H9 (cell line): ENCODE measurements around the gene ZNF680. TPM values are rescaled to one million over a fixed set of nuclear protein-coding genes. Genes with fewer than 3 reads are reported as not detected.

Experiments
- DNase-seq: peaks from one replicate; pipeline ENCODE4 v3.0.0-alpha.2; 2017
- H2AFZ ChIP-seq: one replicate; pipeline ENCODE4 v1.6.1; 2013; ENCODE audit warnings: mild to moderate bottlenecking, low read length, control low read depth, moderate library complexity
- H2AK5ac ChIP-seq: 2 replicates; pipeline ENCODE4 v1.6.1; 2013; ENCODE audit warnings: low read length, control low read depth, mixed read lengths; ENCODE audit not compliant: insufficient read length
- H2BK120ac ChIP-seq: one replicate; pipeline ENCODE4 v1.6.1; 2013; ENCODE audit warnings: low read depth, mild to moderate bottlenecking, low read length, control low read depth, inconsistent platforms; ENCODE audit not compliant: poor library complexity, severe bottlenecking
- H2BK12ac ChIP-seq: 2 replicates; pipeline ENCODE4 v1.6.1; 2013; ENCODE audit warnings: low read length, control low read depth, mixed read lengths, low read depth; ENCODE audit not compliant: insufficient read length
- H2BK15ac ChIP-seq: 2 replicates; pipeline ENCODE4 v1.6.1; 2013; ENCODE audit warnings: low read depth, low read length, control low read depth
- H2BK20ac ChIP-seq: one replicate; pipeline ENCODE4 v1.6.1; 2013; ENCODE audit warnings: low read depth, mild to moderate bottlenecking, low read length, control low read depth, inconsistent platforms; ENCODE audit not compliant: poor library complexity, severe bottlenecking
- H2BK5ac ChIP-seq: 2 replicates; pipeline ENCODE4 v1.6.1; 2013; ENCODE audit warnings: low read length, control low read depth, mixed read lengths; ENCODE audit not compliant: insufficient read length
- H3K14ac ChIP-seq: 2 replicates; pipeline ENCODE4 v1.6.1; 2013; ENCODE audit warnings: low read length, control low read depth; ENCODE audit not compliant: insufficient read depth
- H3K18ac ChIP-seq: 2 replicates; pipeline ENCODE4 v1.6.1; 2013; ENCODE audit warnings: low read depth, mild to moderate bottlenecking, mixed read lengths, low read length, control low read depth; ENCODE audit not compliant: insufficient read length
- H3K23ac ChIP-seq: 2 replicates; pipeline ENCODE4 v1.6.1; 2013; ENCODE audit warnings: low read length, control low read depth, mixed read lengths, low read depth; ENCODE audit not compliant: insufficient read length
- H3K23me2 ChIP-seq: 2 replicates; pipeline ENCODE4 v1.6.1; 2013; ENCODE audit warnings: low read depth, mild to moderate bottlenecking, mixed read lengths, low read length, control low read depth; ENCODE audit not compliant: insufficient read length, poor library complexity, severe bottlenecking
- H3K27ac ChIP-seq: 2 replicates; pipeline ENCODE4 v1.5.1; 2013; ENCODE audit warnings: low read length, control low read depth, mixed read lengths, low read depth; ENCODE audit not compliant: insufficient read length
- H3K27me3 ChIP-seq: 2 replicates; pipeline ENCODE4 v1.6.1; 2013; ENCODE audit warnings: low read length, control low read depth, inconsistent platforms; ENCODE audit not compliant: insufficient read depth
- H3K4ac ChIP-seq: 2 replicates; pipeline ENCODE4 v1.6.1; 2013; ENCODE audit warnings: low read depth, mild to moderate bottlenecking, control low read depth, inconsistent platforms, low read length, moderate library complexity
- H3K4me1 ChIP-seq: 2 replicates; pipeline ENCODE4 v1.6.1; 2013; ENCODE audit warnings: low read length, control low read depth, inconsistent platforms; ENCODE audit not compliant: insufficient read depth
- H3K4me2 ChIP-seq: 2 replicates; pipeline ENCODE4 v1.6.1; 2013; ENCODE audit warnings: low read length, control low read depth, mixed read lengths; ENCODE audit not compliant: insufficient read length, insufficient read depth
- H3K56ac ChIP-seq: 2 replicates; pipeline ENCODE4 v1.6.1; 2013; ENCODE audit warnings: low read depth, mild to moderate bottlenecking, mixed read lengths, low read length, control low read depth; ENCODE audit not compliant: insufficient read length
- H3K79me1 ChIP-seq: 2 replicates; pipeline ENCODE4 v1.6.1; 2013; ENCODE audit warnings: low read depth, mild to moderate bottlenecking, moderate library complexity, low read length, control low read depth, inconsistent platforms; ENCODE audit not compliant: insufficient read depth, poor library complexity, severe bottlenecking
- H3K79me2 ChIP-seq: 2 replicates; pipeline ENCODE4 v1.6.1; 2013; ENCODE audit warnings: low read length, control low read depth, inconsistent platforms; ENCODE audit not compliant: insufficient read depth
- H3K9ac ChIP-seq: 2 replicates; pipeline ENCODE4 v1.6.1; 2013; ENCODE audit warnings: low read length, control low read depth, mixed read lengths; ENCODE audit not compliant: insufficient read length; ENCODE audit errors: extremely low read depth
- H3K9me3 ChIP-seq: one replicate; pipeline ENCODE4 v1.6.1; 2013; ENCODE audit warnings: low read depth, low read length, inconsistent platforms; ENCODE audit not compliant: control insufficient read depth
- H3T11ph ChIP-seq: one replicate; pipeline ENCODE4 v1.6.1; 2013; ENCODE audit warnings: mild to moderate bottlenecking, low read length, control low read depth, inconsistent platforms
- H4K20me1 ChIP-seq: one replicate; pipeline ENCODE4 v1.6.1; 2013; ENCODE audit not compliant: control insufficient read depth, insufficient read length, insufficient read depth
- H4K5ac ChIP-seq: 2 replicates; pipeline ENCODE4 v1.6.1; 2013; ENCODE audit warnings: low read depth, mild to moderate bottlenecking, mixed read lengths, low read length, control low read depth; ENCODE audit not compliant: insufficient read length
- H4K8ac ChIP-seq: replicated peaks from 2 replicates; pipeline ENCODE4 v1.6.1; 2013; ENCODE audit warnings: low read length, control low read depth, mixed read lengths, low read depth; ENCODE audit not compliant: insufficient read length
- H4K91ac ChIP-seq: 2 replicates; pipeline ENCODE4 v1.6.1; 2013; ENCODE audit warnings: low read depth, mild to moderate bottlenecking, moderate library complexity, mixed read lengths, low read length, control low read depth; ENCODE audit not compliant: insufficient read length
- H3K27ac Mint-ChIP-seq, 3 experiments: 2 replicates in 2 of 3; 3 replicates in 1 of 3; pipeline ENCODE4 v1.8.0; 2020 to 2021; ENCODE audit warnings: mixed read lengths in 3 of 3, mild to moderate bottlenecking in 1 of 3, moderate library complexity in 1 of 3
- H3K27me3 Mint-ChIP-seq: 2 replicates; pipeline ENCODE4 v1.8.0; 2021; ENCODE audit warnings: low read depth, mild to moderate bottlenecking, moderate library complexity, mixed read lengths
- H3K36me3 Mint-ChIP-seq, 3 experiments: 2 replicates in 2 of 3; 3 replicates in 1 of 3; pipeline ENCODE4 v1.8.0; 2020 to 2021; ENCODE audit warnings: low read depth in 3 of 3, mixed read lengths in 3 of 3; ENCODE audit not compliant: insufficient read depth in 1 of 3
- H3K4me1 Mint-ChIP-seq, 2 experiments: 2 replicates each; pipeline ENCODE4 v1.8.0; 2020; ENCODE audit warnings: mixed read lengths in 2 of 2
- H3K4me3 Mint-ChIP-seq, 2 experiments: 2 replicates in 1 of 2; 3 replicates in 1 of 2; pipeline ENCODE4 v1.8.0; 2020 to 2021; ENCODE audit warnings: mild to moderate bottlenecking in 2 of 2, mixed read lengths in 2 of 2, moderate library complexity in 1 of 2
- H3K9me3 Mint-ChIP-seq, 2 experiments: 2 replicates in 1 of 2; 3 replicates in 1 of 2; pipeline ENCODE4 v1.8.0; 2020; ENCODE audit warnings: mild to moderate bottlenecking in 2 of 2, mixed read lengths in 2 of 2, moderate library complexity in 1 of 2
- CTCF ChIP-seq: fragments of 200-600 bp; sonication (generic); conservative IDR thresholded peaks from 3 replicates; pipeline ENCODE4 v1.8.0; 2021; ENCODE audit warnings: antibody characterized with exemption, mild to moderate bottlenecking
- WGBS: extraction: QIAGEN DNeasy Blood & Tissue Kit; methylation state at CpG from one replicate; pipeline ENCODE4 v1.1.7; 2013; ENCODE audit warnings: missing lambda C conversion rate, low lambda C conversion rate, mixed read lengths; ENCODE audit not compliant: insufficient read length; ENCODE audit errors: extremely low coverage; 5-methylcytosine and 5-hydroxymethylcytosine counted together
- total RNA-seq: library from RNA; stranded (reverse); gene quantifications from 2 replicates; pipeline ENCODE4 v1.2.1, GENCODE V29; 2021

ZNF680 gene
- total RNA-seq, 1 experiment from 2014 or later, result 21.3 TPM

DNA sequence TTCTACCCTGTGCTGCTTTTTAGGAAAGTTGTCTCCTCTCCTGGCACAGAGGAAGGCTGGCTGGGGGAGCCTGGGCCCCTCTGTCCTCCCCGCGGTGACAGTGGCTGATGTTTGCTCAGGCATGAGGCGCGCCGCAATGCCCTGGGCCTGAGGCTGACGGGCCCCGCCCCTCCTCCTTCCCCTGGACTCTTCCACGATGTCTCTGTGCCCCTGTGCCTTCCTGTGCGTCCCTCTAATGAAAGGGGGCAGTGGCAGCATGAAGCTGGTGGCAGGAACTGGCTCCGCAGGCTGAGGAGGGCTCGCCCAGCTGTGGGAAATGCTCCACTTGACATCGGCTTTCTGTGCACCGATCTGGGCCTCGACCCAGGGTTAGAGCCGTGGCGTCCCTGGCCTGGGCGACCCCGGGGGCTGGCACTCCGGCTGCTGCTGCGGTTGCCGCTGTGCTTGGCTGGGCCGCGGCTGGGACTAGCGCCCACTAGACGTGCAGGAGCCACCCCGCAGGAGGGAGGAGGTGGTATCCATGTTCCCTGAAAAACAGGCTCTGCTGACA, 67.9 kb downstream of the ZNF680 start:
- peaks cover 73 to 74% of the 10 kb centered on the region in 2 experiments for H3K9me3 Mint-ChIP-seq
- Histone ChIP-seq H3K4me2 (no peak overlapping the region), H4K20me1 (no peaks in the 10 kb centered on the region), H3K9ac (no peak overlapping the region), H4K8ac (no peak overlapping the region), H3K23me2 (no peaks in the 10 kb centered on the region), H4K5ac (no peak overlapping the region), H2BK5ac (no peak overlapping the region), H3K79me2 (no peaks in the 10 kb centered on the region), H2BK120ac (no peak overlapping the region), H4K91ac (no peak overlapping the region), H3K18ac (no peak overlapping the region), H3K27ac (no peak overlapping the region), H3K4me1 (no peaks in the 10 kb centered on the region), H2AK5ac (no peak overlapping the region), H2BK12ac (no peak overlapping the region), H2BK15ac (no peak overlapping the region), H3K56ac (no peak overlapping the region), H3T11ph (no peak overlapping the region), H3K14ac (no peak overlapping the region), H2BK20ac (no peak overlapping the region), H2AFZ (no peak overlapping the region), H3K4ac (no peak overlapping the region), H3K27me3 (no peaks in the 10 kb centered on the region), H3K79me1 (no peaks in the 10 kb centered on the region), H3K9me3 (peaks cover 56% of the 10 kb centered on the region), H3K23ac (no peak overlapping the region)
- no peak overlapping the region for H3K27ac Mint-ChIP-seq
- no peaks in the 10 kb centered on the region for H3K4me1 Mint-ChIP-seq
- TF ChIP-seq CTCF, result no peak
- WGBS, result no CpG with 5 or more reads among the region's 26 CpGs
- H3K27me3 Mint-ChIP-seq, result peaks cover 3% of the 10 kb centered on the region; the same call in 1 of the 2 replicates
- H3K4me3 Mint-ChIP-seq, result no peak overlapping the region
- no peak for DNase-seq
- peaks cover 4 to 28% (median 5%) of the 10 kb centered on the region in 3 experiments; a peak in 6 of 7 replicates for H3K36me3 Mint-ChIP-seq
